Osteocyte (in vitro differentiated cells): ENCODE data around the gene HIVEP3. TPM values are rescaled to one million over a fixed set of nuclear protein-coding genes. Genes with fewer than 3 reads are reported as not detected.

Experiments
- DNase-seq: peaks from one replicate; pipeline ENCODE4 v3.0.0; 2021; ENCODE audit warnings: mixed read lengths; ENCODE audit not compliant: unreplicated experiment; ENCODE audit errors: extremely low spot score
- H3K27ac Mint-ChIP-seq: one replicate; pipeline ENCODE4 v1.8.0; 2021; ENCODE audit warnings: mild to moderate bottlenecking, mixed read lengths; ENCODE audit not compliant: unreplicated experiment
- H3K27me3 Mint-ChIP-seq: one replicate; pipeline ENCODE4 v1.8.0; 2021; ENCODE audit warnings: mixed read lengths; ENCODE audit not compliant: unreplicated experiment
- H3K36me3 Mint-ChIP-seq: one replicate; pipeline ENCODE4 v1.8.0; 2021; ENCODE audit warnings: mixed read lengths; ENCODE audit not compliant: unreplicated experiment
- H3K4me1 Mint-ChIP-seq: one replicate; pipeline ENCODE4 v1.8.0; 2021; ENCODE audit warnings: mixed read lengths; ENCODE audit not compliant: unreplicated experiment
- H3K4me3 Mint-ChIP-seq: one replicate; pipeline ENCODE4 v1.8.0; 2021; ENCODE audit warnings: mild to moderate bottlenecking, moderate library complexity, mixed read lengths; ENCODE audit not compliant: unreplicated experiment
- H3K9me3 Mint-ChIP-seq: one replicate; pipeline ENCODE4 v1.8.0; 2021; ENCODE audit warnings: mixed read lengths; ENCODE audit not compliant: unreplicated experiment
- total RNA-seq: library from RNA; stranded (reverse); gene quantifications from 2 replicates; pipeline ENCODE4 v1.2.1, GENCODE V29; 2021
- TF ChIP-seq, protein P1 (sequence below): fragments of 200-600 bp; sonication (generic); IDR thresholded peaks from 2 replicates; pipeline ENCODE4 v1.5.0; 2021; ENCODE audit warnings: antibody characterized with exemption, mild to moderate bottlenecking, moderate library complexity

Gene HIVEP3
- total RNA-seq, 1 donor from 2014 or later: 0.97 TPM

DNA sequence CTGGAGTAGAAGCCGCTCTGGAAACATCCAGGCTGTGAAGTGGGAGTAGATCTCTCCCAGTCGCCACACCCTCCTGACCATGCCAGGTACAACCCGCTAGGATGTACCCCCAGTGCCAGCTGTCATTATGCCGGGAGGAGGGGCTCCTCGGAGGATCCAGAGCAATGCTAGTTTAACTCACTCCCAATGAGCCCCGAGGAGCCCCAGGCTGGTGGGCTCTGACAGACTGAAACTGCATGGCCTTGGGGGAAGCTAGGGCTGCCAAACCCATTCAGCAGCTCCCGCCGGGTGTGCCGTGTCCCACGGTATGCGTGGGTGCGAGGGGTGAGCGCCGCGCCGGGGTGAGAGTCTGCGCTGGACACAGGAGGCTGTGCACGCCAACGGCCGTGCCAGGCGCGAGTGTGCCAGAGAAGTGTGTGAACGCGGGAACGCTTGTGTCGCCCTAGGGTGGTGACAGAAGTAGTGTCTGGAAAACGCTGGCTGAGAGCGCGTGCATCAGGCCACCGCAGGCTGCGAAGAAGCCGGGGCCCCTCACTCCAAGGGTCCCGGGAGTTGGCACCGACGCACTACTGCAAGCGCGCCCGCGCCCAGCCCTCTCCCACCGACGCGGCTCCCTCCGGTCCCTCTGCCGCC is 257.2 kb downstream of the HIVEP3 start:
- Mint-ChIP-seq H3K4me1 (peaks cover 31% of the 10 kb centered on the region), H3K9me3 (no peaks in the 10 kb centered on the region), H3K4me3 (peak overlapping the region; percentile 76), H3K27me3 (no peaks in the 10 kb centered on the region), H3K27ac (no peak overlapping the region), H3K36me3 (no peaks in the 10 kb centered on the region)
- TF ChIP-seq, protein P1, sequence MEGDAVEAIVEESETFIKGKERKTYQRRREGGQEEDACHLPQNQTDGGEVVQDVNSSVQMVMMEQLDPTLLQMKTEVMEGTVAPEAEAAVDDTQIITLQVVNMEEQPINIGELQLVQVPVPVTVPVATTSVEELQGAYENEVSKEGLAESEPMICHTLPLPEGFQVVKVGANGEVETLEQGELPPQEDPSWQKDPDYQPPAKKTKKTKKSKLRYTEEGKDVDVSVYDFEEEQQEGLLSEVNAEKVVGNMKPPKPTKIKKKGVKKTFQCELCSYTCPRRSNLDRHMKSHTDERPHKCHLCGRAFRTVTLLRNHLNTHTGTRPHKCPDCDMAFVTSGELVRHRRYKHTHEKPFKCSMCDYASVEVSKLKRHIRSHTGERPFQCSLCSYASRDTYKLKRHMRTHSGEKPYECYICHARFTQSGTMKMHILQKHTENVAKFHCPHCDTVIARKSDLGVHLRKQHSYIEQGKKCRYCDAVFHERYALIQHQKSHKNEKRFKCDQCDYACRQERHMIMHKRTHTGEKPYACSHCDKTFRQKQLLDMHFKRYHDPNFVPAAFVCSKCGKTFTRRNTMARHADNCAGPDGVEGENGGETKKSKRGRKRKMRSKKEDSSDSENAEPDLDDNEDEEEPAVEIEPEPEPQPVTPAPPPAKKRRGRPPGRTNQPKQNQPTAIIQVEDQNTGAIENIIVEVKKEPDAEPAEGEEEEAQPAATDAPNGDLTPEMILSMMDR: no peak
- DNase-seq: no peak

DNA sequence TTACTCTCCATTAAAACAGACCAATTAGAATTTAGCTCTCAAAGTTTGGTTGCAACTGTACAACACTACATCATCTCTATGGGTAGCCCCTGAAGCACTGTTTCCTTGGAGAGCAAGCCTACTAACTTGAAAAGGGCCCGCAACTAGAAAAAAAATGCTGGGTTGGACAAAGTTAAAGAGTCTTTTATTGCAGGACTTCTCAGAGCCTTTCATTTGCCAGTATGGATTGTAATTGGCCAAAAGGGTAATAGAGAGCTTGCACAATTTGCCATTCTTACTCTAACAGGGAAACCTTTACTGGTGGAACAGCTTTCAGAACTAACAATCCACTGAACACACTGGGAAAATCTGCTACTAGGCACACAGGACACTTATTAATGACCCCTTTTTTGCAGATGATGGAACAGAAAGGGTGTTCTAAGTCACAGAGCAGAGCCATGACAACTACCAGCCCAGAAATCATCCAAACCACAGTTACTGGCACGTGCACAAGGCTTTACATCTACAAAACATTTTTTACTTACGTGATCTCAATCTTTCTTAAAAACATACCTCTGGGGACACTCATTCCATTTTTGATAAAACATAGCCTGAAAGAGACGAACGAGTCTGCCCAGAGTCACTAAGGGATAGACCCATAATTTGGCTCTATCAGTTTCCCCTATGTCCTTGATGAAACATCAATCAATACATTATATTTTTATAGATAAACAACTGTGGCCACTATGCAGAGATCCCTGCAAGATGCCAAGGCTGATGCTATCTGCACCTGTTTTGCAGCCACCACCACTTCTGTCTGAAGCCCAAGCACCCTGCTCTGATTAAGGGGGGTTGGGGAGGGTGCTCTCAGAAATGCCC is 257.9 kb downstream of the HIVEP3 start:
- TF ChIP-seq, protein P1: no peak
- DNase-seq: no peak
- no peak overlapping the region for H3K27ac Mint-ChIP-seq
- H3K9me3 Mint-ChIP-seq: no peaks in the 10 kb centered on the region
- H3K27me3 Mint-ChIP-seq: no peaks in the 10 kb centered on the region
- peak overlapping the region; percentile 76 for H3K4me3 Mint-ChIP-seq
- peaks cover 30% of the 10 kb centered on the region for H3K4me1 Mint-ChIP-seq
- no peaks in the 10 kb centered on the region for H3K36me3 Mint-ChIP-seq

DNA sequence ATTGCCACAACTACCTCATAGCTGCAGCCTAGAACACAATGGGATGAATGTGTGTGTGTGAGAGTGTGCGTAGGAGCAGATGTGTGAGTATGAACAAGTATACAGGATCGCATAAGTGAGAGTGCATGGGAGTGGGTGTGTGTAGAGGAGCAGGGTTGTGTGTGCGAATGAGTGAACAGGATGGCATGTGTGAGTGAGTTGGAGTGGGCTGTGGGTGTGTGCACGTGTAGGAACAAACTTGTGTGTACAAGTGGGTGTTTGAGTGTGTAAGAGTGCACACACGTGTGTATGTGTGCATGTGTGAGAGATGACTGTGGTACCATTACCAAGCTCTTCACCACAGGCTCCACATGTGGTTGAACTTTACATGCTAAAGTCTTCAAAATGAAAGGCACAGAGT is 258.8 kb downstream of the HIVEP3 start:
- Mint-ChIP-seq H3K9me3 (no peaks in the 10 kb centered on the region), H3K27ac (no peak overlapping the region), H3K36me3 (no peaks in the 10 kb centered on the region), H3K27me3 (no peaks in the 10 kb centered on the region), H3K4me1 (peaks cover 23% of the 10 kb centered on the region), H3K4me3 (no peak overlapping the region)
- TF ChIP-seq, protein P1: no peak
- DNase-seq: no peak

DNA sequence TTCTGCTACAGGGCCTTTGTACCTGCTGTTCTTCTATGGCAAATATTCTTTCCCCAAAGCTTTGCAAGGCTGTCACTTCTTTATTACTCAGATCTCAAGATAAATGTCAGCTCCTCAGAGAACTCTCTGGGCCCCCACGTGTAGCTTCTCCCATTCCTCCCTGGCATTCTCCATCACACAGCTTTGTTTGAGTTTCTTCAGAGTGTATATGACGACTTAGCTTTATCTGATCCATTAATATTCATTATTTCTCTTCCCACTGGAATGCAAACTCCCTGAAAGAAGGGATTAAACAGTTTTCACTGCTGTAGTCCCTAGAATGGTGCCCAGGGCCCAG is 259.6 kb downstream of the HIVEP3 start:
- Mint-ChIP-seq H3K27me3 (no peaks in the 10 kb centered on the region), H3K4me1 (peaks cover 15% of the 10 kb centered on the region), H3K4me3 (no peak overlapping the region), H3K27ac (no peak overlapping the region), H3K36me3 (no peaks in the 10 kb centered on the region), H3K9me3 (no peaks in the 10 kb centered on the region)
- no peak for DNase-seq
- TF ChIP-seq, protein P1: no peak

DNA sequence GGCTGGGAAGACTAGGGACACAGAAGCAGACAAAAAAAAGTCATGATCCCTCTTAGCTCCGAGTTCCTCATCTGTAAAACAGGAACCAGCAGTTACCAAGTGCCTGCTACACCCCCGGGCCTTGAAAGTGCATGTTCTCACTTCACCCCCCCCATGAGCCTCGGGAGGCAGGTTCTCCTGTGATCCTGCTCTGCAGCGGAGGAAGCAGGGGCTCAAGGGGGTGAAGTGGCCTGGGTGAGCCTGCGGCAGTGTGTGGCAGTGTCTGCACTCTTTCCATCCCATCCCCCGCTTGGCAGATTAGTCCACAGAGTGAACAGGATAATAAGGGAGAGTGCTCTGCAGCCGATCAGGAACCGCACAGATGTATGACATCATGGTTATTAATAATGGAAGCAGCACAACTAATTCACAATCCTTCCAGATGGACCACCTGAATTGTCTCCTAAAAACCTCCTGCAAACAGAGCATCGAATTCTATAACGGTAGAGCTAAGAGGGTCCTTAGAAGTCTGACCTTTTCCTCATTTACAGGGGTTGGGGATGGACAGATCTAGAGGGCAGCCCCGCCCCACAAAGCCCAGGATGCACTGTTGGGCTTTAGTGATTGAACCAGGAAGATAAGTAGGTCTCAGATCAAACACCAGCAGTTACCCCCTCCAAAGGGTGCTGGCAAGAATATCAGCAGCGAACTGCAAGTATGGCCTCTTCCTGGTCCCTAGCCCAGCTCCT is 260.1 kb downstream of the HIVEP3 start:
- Mint-ChIP-seq H3K27me3 (no peaks in the 10 kb centered on the region), H3K4me3 (no peak overlapping the region)

More for the DNA sequence above, 260.1 kb downstream of the HIVEP3 start:
- H3K27ac Mint-ChIP-seq: no peak overlapping the region
- no peaks in the 10 kb centered on the region for H3K9me3 Mint-ChIP-seq
- no peak for DNase-seq
- peaks cover 11% of the 10 kb centered on the region for H3K4me1 Mint-ChIP-seq
- TF ChIP-seq, protein P1: no peak
- no peaks in the 10 kb centered on the region for H3K36me3 Mint-ChIP-seq
